Measurements from ENCODE around the gene IQCH.
"Not testable (repeated sequence)": the region's sequence is repeated elsewhere in the genome, so short reads cannot be mapped to it uniquely, and the experiment has no call there.

IQCH gene

DNA sequence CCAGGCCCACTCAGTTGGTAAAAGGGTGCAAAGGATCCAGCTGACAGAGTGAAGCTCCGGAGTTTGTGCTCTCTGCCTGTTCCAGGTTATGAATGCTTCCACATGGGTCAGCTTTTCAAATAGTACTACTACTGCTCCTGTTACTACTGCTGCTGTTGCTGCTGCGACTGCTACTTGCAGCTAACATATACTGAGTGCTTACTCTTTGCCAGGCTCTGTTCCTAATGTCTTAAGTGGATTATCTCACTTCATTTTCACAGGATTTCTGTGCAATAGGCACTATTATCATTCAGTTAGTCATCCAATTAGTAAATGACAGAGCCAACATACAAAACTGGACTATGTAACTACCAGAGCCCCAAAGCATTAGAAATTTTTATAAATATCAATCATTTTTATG, 106.5 kb downstream of the IQCH start:
- DNase-seq, result no peak

DNA sequence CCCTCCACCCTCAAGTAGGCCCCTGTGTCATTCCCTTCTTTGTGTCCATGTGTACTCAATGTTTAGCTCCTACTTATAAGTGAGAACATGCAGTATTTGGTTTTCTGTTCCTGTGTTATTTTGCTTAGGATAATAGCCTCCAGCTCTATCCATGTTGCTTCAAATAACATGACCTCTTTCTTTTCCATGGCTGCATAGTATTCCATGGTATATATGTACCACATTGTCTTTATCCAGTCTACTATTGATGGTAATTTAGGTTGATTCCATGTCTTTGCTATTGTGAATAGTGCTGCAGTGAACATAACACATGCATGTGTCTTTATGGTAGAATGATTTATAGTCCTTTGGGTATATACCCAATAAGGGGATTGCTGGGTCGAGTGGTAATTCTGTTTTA, 109.1 kb downstream of the IQCH start:
- not testable (repeated sequence) for DNase-seq

DNA sequence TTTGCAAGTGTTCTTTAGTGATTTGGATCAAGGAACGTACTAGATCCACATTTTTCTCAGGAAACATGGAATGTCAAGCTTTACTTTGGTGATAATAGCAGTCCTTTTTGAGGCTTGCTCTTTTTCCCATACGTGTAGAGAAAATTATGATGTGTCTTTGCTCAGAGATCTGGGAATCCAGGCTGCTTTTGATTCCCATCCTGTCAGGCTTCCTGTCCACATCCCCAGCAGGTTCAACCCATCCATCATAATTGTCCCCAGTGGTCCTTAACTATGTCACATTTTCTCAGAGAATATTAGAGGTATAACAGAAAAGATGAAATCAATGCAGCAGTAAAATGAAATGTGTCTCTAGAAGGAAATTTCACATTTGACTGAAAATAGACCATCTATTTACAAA, 111.4 kb downstream of the IQCH start:
- DNase-seq, result no peak

DNA sequence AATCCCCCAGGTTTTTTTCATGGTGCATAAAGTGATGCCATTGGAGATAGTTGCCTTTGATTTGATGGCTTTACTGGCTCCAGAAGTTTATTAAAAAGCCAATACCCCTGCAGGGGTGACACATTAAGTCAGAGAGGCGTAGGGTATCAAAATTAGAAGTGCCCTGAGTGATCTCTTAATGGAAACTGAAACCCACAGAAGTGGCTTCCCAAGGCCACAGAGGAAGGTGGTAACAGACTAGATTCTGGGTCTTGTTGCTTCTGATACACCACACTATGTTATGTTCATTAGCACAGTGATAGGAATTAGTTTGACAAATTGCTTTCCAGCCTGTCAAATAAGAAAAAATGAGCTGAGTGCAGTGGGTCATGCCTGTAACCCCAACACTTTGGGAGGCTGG, 112.3 kb downstream of the IQCH start:
- no peak for DNase-seq

DNA sequence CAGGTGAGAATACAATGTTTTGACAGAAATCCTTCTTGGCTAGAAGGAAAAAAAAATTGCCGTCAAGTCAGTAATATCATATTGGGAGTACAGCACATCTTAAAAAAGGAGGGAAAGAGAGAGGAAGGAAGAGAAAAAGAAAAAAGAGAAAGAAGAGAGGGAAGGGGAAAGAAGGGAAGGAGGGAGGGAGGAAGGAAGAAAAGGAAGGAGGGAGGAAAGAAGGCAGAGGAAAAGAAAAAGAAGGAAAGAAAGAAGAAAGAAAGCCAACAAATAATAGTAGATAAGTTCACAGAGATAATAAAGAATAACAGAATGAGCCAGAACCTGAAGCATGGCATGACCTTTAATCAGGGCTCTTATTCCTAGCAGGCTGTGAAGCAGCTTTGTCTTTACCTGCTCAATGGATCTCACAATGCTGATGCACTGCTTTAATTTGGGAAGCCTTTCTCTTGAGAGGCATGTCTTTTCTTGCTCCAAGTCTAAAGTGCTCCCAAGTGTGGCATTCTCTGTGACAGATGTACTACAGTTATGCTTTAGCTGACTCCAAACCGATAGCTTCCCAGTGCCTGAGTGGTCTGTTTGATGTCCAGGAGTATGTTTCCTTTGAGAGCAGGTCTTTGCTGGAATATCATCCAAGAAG, 114.9 kb downstream of the IQCH start:
- no peak for DNase-seq

DNA sequence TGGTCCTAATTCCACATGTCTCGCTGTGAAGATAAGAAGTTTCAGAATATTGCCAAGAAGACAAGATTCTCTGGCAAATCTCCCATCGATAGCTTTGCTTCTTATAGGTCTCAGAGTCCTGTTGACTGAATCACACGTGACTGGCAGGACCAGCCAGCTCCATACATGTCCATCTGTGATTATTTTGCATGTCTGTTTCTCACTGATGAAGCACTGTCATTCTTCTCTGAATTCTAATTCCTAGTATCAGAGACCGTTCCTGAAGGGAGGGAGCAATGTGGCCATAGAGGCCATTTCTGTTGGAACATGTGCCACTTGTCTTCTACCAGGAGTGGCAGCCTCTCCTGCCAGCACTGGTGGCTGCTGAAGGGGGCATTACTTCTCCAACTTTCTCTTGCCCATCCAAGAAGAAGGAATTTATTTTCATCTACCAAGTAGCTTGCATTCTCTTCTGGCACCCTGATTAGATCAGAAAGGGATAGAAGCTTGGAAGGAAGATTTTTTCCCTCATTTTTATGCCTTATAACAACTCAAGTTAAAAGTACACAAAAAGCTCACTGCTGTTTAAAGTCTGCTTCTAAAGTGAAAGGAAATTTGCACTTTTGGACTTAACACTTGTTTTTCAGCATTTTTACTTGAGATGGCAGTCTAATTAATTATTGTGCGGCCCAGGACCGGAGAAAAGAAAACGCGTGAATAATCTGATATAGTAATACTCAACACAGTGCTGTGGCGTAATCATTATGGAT, 115.8 kb downstream of the IQCH start:
- no peak for DNase-seq

DNA sequence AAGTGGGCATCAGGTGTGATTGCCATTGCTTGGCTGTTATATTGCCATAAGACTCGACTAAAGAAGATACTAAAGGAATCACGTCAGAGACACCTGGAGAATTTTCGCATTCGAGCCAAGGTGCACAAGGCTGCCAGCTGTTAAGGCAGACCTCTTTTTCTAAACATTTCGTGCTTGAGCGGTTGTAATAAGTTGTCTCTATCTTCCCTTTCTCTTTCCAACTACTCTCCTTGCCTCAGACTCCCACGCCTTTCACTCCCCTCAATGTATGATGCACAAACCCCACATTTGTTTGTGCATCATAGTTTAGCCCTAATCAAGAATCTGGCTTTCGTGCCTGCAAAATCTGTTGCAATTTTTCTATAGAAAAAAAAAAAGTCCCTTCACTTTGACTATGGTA, 118.0 kb downstream of the IQCH start:
- no peak for DNase-seq

DNA sequence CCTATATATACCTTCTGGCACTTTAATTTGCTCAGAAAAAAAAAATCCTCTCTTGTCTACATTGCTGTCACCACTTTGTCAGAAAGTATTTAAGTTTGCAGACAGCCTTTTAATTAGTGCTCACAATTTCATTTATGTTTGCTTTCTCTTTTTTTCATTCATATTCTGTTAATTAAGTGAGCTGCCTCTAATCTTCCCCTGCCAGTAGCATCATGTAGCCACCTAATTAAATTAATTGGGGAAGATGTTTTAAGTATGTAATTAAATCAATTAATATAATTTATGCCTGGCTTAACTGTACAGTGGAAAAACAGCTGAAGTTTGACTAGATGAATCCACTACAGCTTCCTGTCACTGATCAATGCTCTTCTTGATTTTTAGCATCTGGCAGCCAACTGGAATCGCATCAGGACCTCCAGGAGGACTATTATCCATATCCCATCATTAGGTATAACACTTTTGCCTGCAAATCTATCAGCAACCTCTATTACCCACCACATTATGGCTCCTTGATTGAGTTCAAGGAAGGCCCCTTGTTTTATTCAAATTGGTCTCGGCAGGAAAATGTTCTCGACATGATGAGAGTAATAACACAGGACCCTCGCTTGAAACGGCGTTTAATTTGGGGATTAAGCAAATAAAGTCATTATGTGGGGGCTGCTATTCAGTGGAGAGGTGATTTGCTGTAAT, 118.5 kb downstream of the IQCH start:
- DNase-seq, result no peak

DNA sequence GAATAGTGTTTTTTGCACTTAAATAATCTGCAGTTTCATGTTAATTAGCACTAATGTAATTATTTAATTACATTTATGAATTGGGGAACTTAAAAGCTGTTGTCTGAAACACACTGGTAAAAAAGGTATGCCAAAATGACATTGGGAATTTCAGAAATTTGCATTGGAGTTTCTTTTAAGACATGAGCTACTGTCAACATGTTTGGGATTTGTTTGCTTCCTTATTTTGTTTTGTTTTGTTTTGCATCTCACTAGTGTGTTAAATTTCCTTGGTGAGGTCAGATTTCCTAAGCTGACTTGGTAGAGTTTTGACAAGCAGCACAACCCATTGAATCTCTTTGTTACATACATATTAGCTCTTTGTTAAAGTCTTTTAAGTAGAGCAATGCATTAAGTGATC, 119.4 kb downstream of the IQCH start:
- DNase-seq, result no peak

DNA sequence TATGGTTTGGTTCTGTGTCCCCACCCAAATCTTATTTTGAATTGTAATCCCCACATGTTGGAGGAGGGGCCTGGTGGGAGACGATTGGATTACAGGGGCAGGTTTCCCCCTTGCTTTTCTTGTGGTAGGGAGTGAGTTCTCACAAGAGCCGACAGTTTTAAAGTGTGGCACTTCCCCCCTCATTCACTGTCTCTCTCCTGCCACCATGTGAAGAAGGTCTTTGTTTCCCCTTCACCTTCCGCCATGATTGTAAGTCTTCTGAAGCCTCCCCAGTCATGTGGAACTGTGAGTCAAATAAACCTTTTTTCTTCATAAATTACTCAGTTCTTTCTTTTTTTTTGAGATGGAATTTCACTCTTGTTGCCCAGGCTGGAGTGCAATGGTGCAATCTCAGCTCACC, 124.9 kb downstream of the IQCH start:
- DNase-seq, result no peak

DNA sequence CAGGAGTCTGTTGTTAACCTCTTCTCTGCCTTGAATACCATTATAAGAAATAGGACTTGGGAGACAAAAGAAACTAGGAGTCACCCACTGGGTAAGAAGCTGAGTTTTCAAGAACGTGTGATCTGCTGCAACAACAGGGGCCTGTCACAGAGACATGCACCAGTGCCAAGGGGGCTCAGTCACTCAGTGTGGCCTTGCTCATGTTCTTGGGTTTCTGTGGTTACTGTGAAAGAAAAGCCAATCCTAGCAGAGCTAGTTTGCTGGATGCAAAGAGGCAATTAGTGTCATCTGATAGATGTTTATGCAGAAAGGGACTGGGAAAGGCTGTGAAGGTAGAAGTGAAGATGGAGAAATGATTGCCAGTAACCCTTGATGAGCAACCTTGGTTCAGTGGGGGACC, 126.3 kb downstream of the IQCH start:
- no peak for DNase-seq

DNA sequence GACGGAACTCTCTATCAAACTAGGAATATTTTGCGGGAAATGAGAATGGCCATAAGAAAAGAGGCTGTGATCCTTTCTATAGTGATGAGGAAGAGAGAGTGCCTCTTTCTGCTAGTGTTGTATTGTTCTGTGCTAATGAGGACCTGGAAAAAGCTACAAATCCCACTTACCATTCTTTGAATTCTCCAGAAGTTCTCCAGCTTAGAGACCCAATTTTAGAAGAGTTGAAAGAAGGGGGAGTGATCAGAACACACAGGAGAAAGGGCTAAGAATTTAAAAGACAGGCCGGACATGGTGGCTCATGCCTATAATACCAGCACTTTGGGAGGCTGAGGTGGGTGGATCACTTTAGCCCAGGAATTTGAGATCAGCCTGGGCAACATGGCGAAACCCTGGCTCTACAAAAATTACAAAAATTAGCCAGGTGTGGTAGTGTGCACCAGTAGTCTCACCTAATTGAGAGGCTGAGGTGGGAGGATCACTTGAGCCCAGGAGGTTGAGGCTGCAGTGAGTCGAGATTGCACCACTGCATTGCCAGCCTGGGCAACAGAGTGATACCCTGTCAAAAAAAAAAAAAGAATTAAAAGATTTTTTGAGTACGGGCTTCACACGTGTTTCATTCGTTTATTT, 126.9 kb downstream of the IQCH start:
- no peak for DNase-seq

DNA sequence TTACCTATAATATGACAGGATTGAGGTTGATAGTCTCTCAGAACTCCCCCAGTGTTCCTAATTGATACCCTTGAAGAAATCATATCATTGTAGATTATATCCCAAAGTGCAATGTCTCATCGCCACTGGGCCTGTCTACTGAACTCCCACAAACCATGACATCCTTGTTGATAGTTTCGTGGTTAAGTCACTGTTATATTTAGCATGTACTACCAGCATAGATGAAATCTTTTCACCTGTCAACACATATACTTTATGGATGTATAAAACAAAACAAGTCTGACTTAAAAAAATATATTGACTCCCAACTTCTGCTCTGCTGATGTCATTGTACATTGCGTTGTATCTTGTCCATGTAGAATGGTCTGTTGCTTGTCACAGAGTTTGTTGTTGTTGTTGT, 128.1 kb downstream of the IQCH start:
- DNase-seq, result peak; percentile 17

DNA sequence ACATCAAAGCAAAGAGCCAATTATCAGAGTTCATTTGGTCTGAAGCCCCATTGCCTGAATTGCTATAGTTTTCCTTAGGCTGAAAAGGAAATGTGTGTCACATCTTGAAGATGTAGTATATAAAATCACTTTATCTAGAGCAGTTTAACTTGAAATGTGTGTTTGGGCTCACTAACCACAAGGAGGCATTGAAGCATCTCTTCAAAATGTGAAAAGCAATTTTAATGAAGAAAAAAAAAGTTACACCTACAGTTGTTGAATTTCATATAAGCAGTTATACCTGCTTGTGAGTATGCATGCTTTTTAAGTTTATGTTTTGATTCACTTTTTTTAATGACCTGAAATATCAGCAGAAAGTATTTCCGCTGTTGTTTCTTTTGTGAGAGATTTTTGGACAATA, 129.3 kb downstream of the IQCH start:
- DNase-seq, result no peak

DNA sequence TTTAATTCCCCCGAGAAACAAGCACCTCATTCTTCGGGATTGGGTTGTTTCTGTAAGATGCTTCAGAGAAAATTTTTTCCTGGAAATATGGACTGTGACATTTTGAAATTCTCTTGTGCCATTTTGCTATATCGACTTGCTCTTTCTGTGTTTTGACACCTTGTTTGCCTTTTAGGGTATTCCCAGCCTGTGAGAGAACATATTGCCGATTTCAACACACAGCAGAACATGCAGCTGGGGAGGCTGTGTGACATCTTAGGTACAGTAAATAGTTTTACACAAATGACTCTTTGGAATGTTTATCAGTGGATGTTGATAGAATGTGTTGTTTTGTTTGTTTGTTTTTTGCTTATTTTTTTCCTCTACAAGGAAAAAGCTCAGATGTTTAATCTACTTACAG, 130.2 kb downstream of the IQCH start:
- DNase-seq, result no peak

DNA sequence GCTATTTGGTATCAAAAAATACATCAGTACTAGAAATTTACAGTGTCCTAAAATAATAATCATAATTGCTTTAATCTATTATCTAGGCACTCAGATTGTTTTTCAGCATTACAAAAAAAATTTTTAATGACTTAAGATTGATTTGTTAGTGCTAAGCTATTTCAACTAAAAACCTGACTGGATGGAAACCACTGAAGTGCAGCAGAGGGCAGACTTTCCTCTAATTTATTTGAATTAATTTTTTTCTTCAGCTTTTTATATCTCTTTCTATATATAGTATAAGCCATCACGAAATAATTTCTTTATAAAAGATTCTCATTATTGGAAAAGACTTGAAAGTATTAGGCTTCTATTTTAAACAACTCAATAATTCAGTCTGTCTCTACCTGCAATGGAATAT, 131.4 kb downstream of the IQCH start:
- no peak for DNase-seq

DNA sequence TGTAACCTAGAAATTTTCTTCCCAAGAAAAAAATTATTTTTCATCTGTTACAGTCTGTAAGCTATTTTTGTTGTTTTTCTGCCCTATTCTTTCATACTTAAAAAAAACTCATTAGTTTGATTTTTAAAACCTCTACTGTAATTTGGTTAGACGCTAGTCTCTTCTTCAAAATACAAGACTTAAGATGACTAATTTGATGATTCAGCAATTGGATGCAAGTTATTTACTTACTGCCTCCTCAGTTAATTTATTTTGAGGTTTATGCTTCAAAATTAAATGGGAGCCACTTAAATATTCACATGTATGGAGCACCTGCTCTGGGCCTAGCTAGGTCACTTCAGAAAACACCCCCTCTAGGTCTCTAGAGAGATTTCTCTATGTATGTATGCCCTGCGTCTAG, 132.4 kb downstream of the IQCH start:
- no peak for DNase-seq

DNA sequence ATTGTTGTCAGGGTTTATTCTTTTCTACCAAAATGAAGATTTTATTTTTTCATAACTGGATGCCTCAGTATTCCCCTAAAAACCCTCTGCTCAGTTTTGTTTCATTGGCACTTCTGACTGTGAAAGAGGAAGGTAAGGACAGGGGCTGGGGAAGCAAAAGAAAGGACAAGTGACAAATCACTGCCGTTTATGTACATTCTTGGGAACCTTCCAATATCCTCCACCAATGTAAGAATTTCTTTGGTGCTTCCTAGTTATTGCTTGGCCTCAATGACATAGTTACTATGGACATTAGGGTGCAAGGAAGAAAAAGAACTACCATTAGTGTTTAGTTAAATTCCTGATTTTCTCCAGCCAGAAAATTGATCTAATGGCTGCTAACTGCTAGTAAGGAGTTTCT, 135.4 kb downstream of the IQCH start:
- DNase-seq, result no peak

DNA sequence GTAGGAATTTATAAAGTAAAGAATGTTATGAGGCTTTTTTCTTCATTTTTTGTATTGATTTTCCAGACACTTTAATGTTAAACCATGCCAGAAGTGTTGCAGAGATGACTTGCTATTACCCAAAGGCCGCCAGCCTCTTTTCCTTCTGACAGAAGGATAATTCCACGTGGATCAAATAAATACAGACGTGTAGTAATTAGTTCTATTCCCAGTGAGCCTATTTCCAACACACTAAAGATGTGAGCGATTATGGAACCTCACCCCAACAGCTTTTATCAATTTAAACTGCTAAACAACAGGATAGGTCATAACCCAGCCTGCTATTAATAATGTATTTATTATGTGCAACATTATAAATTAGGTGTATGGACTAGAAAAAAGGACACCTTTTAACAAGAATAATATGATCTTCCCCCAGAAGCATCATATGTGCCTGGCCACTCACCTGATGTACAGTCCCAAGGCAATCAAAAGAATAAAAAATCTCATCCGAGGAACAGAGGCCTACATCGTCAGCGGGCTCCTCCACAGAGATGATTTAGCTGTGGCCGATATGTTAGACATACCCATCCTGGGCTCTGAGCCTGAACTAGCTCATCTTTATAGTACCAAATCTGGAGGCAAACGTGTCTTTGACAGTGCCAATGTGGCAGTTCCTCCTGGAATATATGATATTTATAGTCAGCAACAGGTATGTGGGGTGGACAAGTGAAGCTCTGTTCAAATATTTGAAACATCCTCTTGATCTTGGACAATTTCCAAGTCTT, 140.5 kb downstream of the IQCH start:
- DNase-seq, result no peak

DNA sequence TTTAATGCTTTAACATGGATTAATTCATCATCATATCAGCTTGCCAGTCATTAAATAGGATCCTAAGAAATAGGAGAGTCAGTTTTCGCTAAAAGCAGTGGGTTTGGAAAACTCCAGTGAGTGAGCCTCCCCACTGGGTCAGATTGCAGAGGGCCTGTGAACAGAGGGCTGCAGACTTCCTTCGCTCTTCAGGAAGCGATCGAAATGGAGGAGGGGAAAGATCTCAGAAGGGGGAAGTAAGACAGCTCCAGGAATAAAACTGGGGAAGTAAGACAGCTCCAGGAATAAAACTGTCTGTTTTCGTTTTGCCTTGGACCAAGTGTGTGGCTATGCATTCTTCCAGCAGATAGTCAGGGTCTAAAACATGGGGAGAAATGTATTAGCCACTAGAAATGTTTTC, 141.5 kb downstream of the IQCH start:
- no peak for DNase-seq

DNA sequence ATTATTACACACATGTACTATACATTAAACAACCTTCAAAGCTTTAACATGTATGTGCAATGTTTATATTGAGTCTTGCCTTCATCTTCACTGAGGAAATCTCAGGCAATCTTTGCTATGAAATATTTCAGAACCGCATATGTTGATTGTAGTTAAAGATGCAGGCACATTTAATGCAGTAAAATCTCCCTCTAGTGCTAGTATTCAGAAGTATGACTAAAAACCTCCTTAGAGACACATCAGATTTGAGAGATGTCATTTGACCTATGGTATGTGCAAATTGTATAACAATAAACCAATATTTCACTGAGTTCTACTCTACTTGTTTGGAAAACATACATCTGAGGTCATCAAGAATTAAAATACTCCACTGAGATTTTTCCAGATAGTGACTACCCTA, 142.6 kb downstream of the IQCH start:
- DNase-seq, result no peak

DNA sequence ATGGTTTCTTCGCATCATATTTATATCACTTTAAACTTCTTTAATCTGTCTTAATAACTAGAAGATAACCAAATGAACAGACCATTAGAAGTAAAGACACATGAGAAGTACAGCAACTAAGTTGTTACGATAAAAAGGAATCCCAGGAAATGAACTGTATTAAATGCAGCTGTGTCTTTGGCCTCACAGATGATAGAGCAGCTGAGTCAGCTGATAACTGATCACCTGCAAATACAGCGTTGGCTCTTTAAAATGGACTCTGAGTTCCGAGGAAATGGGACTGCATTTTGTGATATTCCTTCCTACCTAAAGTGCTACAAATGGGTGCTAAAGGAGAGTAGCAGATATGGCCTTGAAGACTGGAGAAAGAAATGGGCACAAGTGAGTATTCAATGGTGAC, 145.3 kb downstream of the IQCH start:
- no peak for DNase-seq

DNA sequence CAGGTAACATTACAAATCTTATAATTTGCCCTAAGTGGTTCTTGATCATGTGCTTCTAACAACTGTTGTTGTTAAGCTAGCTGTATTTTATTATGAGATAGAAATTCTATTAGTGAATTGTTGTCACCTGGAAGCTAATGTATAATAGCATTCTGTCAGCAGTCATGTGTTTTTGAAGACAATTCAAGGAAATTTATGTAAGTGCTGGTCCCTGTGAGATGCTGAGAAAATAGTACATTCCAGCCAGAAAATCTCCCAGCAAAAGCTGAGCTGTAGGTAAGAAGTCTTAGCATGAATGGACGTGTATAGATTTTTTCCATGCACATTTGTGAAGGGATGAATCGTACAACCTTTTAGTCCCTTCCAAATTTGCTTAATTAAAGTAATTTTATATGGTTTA, 146.3 kb downstream of the IQCH start:
- DNase-seq, result no peak

Data from fibroblast of skin of right biceps (primary cell).